Measurements from ENCODE around the gene ULBP2.
"Not testable (repeated sequence)": the region's sequence is repeated elsewhere in the genome, so short reads cannot be mapped to it uniquely, and the experiment has no call there.

The ULBP2 gene

DNA sequence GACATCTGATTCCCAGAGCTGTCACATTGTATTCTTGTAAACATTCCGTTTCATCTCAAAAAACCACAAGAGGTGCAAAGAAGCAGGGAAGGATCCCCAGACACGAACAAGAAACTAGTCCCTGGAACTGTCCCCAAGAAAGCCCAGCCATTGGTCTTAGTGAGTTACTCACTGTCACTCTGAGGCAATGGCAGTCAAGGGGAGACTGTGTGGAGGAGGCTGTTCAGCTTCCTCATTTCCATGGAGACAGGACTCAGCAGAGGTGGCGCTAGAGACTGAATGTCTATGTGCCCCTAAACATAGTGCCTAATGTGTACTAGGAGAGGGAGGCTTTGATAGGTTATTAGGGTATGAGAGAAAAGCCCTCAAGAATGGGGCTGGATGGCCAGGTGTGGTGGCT lies 33.0 kb downstream of the ULBP2 start:
- FAIRE-seq, result no peak

DNA sequence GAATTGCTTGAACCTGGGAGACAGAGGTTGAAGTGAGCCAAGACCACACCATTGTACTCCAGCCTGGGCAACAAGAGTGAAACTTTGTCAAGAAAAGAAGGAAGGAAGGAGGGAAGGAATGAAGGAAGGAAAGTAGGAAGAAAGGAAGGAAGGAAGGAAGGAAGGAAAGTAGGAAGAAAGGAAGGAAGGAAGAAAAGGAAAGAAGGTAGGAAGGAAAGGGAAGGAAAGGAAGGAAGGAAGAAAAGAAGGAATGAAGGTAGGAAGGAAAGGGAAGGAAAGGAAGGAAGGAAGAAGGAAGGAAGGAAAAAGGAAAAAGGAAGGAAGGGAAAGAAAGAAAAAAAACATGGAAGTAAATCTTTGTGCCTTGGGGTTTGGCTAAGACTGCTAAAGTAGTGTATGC lies 33.6 kb downstream of the ULBP2 start:
- FAIRE-seq, result no peak

DNA sequence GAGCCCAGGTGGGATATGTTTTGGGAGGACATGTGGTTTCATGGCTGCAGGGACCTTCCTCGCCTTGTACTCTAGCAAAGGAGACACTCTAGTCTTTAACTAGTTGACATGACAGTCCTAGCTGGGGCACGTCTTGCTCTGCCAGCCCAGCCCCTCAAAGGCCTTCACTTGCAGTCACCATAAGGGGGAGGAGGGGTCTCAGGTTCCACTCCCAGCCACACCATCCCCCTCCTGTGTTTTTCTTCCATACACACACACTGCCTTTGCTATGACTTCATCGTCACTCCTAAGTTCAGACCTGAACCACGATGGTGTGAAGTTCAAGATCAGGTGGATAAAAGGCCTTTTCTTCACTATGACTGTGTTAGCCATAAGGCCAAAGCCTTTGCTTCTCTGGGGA lies 35.4 kb downstream of the ULBP2 start:
- no peak for FAIRE-seq

DNA sequence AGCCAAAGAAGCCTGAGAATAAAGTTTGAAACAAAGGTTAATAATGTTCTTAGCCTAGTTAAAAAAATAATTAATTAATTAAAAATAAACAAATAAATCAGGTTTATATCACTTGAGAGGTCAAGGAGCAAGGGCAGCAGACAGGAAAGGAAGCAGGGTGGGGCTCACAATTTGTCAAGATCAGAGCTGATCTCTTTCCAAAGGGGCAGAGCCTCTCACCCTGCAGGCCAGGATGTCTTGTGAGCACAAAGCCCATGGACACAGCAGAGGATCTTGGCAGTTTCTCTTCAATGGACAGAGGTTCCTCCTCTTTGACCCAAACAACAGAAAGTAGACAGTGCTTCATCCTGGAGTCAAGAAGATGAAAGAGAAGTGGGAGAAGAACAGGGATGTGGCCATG lies 36.8 kb downstream of the ULBP2 start:
- FAIRE-seq, result no peak

DNA sequence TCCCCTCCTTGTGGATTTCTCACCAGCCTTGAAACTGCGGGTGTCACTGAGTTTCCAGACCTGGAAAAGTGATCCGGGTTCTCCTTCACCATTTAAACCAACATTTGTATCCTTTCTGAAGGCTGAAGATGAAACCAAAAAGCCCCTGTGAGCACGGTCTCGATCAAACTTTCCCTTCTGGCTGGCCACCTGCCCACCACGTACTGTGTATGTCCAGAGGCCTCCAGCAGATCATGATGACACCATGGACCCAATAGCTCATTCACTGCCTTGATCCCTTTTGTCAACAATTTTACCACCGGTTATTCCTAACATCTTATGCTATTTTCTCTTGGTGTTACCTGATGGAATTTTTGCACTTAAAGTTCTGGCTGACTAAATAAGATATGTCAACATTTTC lies 37.5 kb downstream of the ULBP2 start:
- no peak for FAIRE-seq

DNA sequence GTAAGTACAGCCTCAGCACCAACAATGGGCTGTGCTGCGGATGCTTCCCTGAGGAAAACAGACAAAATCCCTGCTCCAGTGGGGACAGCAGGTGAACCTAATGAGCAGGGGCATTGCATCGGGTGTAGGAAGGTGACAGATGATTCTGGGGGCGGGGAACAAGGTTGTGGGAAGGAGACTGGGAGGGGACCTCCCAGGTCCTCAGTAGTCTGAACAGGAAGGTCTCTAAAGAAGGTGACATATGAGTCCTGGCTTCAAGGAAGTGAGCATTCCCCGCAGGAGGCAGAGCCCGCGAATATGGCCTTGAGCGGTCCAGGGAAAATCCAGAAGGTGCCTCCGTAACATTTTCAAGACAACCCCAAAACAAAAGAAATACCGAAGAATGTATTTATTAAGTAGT lies 41.3 kb downstream of the ULBP2 start:
- no peak for FAIRE-seq

DNA sequence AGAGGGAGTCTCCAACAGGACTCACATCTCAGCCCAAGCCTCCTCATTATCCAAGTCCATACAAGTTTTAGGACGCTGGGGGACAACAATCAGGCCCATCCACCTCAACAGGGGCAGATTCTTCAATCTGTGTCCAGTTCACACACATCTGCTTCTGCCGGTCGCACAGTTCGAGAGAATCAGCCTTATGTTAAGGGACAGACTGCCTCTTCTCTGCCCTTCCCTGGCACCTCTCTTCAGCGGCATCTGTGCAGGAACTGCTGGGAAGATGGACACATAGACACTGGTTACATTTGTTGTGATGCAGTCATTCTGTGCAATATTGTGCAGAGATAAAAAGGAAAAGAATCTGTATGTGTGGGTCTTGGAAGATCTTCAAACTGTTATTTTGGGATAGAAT lies 43.0 kb downstream of the ULBP2 start:
- no peak for FAIRE-seq

DNA sequence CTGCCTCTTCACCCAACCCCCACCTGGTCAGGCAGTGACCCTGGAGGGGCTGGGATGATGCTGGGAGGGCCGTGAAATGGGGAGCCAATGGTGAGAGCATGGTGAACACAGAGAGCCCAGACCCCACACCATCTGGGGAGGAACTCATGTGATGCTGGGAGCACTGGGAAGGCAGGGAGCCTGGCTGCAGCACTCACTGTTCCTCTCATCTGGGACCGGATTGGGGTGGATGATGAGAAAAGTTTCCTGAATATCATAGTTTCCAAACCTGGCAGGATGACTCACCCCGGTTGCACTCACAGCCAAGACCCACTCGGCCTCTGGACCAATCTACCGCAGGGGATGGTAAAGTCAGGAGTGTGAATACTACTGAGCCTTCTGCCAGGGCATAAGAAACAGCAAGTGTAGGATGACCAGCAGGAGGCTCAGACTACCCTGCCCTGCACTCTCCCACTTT lies 43.7 kb downstream of the ULBP2 start:
- FAIRE-seq, result no peak

DNA sequence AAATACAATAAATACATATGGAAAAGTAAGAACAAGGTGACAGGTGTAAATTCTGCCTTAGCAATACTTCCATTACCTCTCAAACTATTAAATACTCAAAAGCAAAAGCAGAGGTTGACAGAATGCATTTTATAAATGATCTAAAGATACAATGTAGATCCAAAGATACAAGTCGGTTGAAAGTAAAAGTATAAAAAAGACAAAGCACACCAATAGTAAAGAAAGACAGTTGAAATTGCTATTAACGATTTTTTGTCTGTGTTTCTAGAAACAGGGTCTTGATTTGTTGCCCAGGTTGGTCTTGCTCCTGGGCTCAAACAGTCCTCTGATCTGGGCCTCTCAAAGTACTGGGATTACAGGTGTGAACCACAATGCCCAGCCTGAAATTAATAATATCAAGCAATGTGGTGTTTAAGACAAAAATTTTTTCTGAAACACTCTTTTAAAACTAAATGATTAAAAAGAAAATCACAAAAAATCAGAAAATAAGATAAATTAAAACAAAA lies 45.8 kb downstream of the ULBP2 start:
- no peak for FAIRE-seq

DNA sequence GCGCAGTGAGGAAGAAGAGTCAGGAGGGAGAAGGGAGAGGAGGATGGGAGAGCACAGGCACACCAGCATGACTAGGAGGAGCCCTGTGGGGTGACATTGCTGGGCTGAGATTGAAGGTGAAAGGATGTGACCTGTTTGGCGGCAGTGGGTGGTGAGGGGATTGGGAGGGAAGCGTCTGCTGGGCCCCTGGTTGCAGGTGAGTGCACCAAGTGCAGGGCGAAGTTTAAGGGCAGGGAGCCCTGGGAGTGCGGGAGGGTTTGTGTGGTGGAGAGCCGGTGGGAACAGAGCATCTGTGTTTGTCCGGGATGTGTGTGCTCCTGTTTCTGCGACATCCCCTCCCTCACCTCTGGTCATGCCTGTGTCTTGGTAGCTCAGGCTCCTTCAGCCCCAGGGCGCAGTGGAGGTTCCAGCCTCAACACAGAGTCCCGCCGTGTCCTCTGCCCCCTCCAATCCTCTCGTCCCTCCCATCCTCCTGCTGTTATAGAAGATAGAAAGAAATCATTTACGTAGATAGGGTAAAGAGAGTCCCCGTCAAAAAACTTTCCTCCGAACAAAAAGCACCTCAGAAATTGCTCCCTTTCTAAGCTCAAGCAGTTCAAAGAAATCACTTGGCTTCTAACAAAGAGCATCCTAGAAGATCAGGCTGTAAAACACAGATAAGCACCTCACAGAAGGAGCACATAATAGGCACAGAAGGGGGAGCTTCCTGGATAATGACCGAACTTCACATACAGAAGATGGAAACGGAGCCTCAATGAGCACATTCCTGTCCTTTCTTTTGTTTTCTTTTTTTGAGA lies 46.9 kb downstream of the ULBP2 start:
- FAIRE-seq, result no peak

DNA sequence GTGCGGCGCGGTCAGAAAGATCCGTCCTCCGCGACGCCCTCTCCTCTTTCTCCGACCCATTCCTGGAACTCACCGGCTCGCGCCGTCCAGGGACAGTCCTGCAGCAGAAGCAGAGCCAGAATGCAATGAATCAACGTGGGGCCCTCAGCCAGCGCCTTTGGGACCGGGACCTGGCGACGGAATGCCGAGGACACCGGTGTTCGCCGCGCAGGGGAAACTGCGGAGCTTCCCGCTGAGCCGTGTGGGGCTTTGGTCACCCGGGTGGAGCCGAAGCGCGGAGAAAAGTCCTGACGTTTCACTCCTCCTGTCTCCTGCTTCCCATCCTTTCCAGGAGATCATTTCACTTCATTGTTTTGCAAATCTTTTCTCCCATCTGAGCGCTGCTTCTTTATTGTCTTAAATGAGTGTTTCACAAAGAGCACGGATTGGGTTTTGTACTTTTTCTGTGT lies 48.4 kb downstream of the ULBP2 start:
- FAIRE-seq, result no peak

DNA sequence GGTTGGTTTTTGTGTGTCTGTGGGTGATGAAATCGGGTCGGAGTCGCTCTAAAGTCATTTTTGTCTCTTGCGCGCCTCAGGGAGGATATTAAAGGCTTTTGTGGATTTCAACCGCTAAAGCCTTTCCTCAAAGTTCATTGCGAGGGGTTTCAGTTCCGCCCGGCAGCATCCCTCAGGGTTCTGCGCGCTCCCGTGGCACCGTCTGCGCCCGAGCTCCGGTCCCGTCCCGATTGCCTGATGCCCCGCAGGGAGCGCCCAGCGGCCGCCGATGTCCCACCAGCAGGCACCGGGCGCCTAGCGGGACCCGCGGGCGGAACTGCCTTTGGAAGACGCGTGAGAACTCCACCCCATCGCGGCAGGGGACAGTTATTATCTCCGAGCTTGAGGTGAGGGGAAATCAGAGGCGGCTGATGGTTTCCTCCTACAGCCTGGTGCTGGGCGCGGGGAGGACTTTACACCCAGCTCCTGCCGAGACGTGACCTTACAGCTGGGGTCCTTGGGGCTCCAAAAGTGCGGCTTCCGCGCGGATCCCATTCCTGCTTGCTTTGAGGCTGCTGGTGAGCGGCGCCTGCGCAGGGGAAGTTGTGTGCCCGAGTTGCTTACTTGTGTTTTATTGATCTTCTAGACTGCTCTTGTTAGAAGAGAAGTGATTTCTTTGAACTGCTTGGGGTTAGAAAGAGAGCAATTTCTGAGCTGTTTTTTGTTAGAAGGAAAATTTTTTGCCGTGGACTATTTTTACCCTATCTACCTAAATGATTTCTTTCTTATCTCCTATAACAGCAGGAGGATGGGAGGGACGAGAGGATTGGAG lies 49.1 kb downstream of the ULBP2 start:
- no peak for FAIRE-seq

DNA sequence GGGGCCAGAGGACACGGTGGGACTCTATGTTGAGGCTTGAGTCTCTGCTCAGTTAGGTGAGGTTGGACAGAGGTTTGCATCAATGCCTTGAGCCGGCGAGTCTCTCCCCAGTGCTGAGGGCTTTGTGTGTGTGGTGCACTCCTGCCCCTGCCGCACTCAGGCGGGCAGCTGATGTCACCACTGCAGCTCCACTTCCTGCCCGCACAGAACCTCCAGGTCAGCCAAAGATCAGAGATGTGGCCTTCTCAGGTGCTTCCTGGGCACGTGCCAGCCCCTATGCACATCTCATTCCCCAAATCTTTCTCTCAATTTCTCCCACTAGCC lies 49.6 kb downstream of the ULBP2 start:
- FAIRE-seq, result not testable (repeated sequence)

DNA sequence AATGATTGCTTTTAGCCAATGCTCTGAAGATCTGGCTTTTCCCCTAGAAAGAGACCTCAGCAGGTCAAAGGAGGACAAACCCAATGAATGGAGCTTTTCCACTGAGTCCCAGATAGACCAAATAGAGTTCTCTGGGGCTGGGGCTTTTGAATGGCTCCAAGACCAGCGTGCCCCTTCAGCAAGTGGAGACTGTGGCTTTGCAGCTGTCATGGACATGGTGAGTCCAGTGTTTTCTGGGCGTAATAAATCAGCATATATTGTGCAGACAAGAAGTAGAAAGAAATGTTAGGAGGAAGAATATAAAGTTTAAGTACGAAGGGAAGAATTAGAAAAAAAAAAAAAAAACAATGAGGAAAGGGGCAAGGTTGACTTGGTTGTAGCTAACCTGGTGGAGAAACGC lies 50.0 kb downstream of the ULBP2 start:
- no peak for FAIRE-seq

DNA sequence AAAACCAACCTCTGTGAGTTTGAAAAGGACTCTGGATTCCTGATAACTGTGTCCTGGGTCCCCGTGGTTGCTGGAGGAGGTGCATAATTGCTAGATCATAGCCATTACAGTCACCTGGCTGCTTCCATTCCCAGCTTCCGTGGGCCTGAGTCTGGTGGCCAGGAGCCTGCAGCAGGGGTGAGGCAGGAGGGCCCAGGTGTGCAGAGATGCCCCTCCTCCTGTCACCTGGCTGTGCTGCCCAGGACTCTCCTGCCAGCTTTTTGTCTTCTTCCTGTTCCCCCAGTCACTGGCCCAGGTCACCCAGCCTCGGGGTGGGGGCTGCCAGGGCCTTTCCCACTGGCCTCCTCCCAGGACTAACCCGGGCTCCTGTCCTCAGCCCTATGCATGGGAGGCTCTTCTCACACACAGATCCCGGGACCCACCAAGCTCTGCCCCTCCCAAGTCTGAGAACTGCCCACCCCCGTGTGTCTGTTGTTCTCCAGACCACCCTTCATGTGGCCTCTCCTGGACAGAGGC lies 53.5 kb downstream of the ULBP2 start:
- FAIRE-seq, result no peak

DNA sequence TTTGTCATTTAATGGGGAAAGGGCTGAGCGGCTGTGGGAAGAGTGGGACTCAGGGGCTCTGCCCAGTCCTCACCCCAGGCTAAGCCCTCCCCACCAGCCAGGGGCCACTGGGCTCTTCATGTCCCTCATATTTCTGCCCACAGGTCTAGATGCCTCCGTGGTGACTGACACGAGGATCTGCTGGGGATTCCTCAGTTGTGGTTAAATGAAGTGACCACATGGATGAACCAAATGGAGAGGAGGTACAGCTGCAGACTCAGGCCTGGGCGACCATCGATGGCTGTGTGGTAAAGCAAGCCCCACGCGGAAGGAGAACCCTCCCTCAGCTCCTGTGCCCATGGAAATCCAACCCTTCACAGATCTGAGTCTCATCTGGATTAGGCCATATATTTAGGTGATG lies 54.2 kb downstream of the ULBP2 start:
- no peak for FAIRE-seq
